ENCODE data around the gene RIPOR1.

The RIPOR1 gene

GRCh38 chr16:67561824-67562525 is 33.3 kb downstream of the RIPOR1 start:
- peak; percentile 94 for DNase-seq

GRCh38 chr16:67562526-67562917 is 33.9 kb downstream of the RIPOR1 start, which contains the start of gene CTCF:
Gene CTCF, plus strand, starts transcription at chr16:67562526. Its CDS starts 48,307 bp downstream, at chr16:67610833.
- peak; percentile 83 for DNase-seq

GRCh38 chr16:67562918-67563707 is 34.5 kb downstream of the RIPOR1 start:
- peak; percentile 39 for DNase-seq

GRCh38 chr16:67563708-67564468 is 35.3 kb downstream of the RIPOR1 start:
- DNase-seq, result peak; percentile 31

GRCh38 chr16:67565470-67566100 is 37.0 kb downstream of the RIPOR1 start:
- peak; percentile 86 for DNase-seq

- DNase-seq, result no peak
These were observed 42.8 kb downstream of the RIPOR1 start for GRCh38 chr16:67571464-67571863.

- no peak for DNase-seq
These were observed 43.4 kb downstream of the RIPOR1 start for GRCh38 chr16:67571981-67572431.

- DNase-seq, result no peak
These were observed 51.1 kb downstream of the RIPOR1 start for GRCh38 chr16:67579686-67580085.

- no peak for DNase-seq
These were observed 51.6 kb downstream of the RIPOR1 start for GRCh38 chr16:67580202-67580601.

- no peak for DNase-seq
These were observed 64.7 kb downstream of the RIPOR1 start for GRCh38 chr16:67593288-67593687.

- no peak for DNase-seq
These were observed 65.1 kb downstream of the RIPOR1 start for GRCh38 chr16:67593701-67594100.

- DNase-seq, result no peak
These were observed 65.8 kb downstream of the RIPOR1 start for GRCh38 chr16:67594256-67594915.

GRCh38 chr16:67594956-67595355 is 66.3 kb downstream of the RIPOR1 start:
- DNase-seq, result no peak

Measured in NCI-H2171 (cell line).